K562 (cell line): ENCODE measurements around the gene DIPK1B. TPM values are rescaled to one million over a fixed set of nuclear protein-coding genes. Genes with fewer than 3 reads are reported as not detected.

Source experiments
- CBX8 ChIP-seq: fragments of 200-600 bp; sonication (generic); IDR thresholded peaks from 2 replicates; pipeline ENCODE4 v1.6.1; 2012; ENCODE audit warnings: borderline replicate concordance, mixed run types, low read depth, mild to moderate bottlenecking, moderate library complexity, mixed read lengths, low read length, control low read depth, inconsistent platforms; ENCODE audit not compliant: poor library complexity, severe bottlenecking; ENCODE audit errors: extremely low read depth
- SIRT6 ChIP-seq: IDR thresholded peaks from one replicate; pipeline ENCODE4 v1.6.1; 2012; ENCODE audit warnings: low read depth, mild to moderate bottlenecking, control low read depth, inconsistent platforms, low read length, moderate library complexity
- SUPT5H ChIP-seq: fragments of 450-650 bp; IDR thresholded peaks from 2 replicates; pipeline ENCODE4 v1.6.1; 2016
- YBX1 ChIP-seq: fragments of 450-650 bp; IDR thresholded peaks from 2 replicates; pipeline ENCODE4 v1.7.1; 2016; ENCODE audit warnings: mild to moderate bottlenecking
- ZNF24 ChIP-seq: fragments of 450-650 bp; IDR thresholded peaks from 2 replicates; pipeline ENCODE4 v1.6.1; 2016
- ZNF282 ChIP-seq: sonication (generic); formaldehyde crosslinking; IDR thresholded peaks from 2 replicates; pipeline ENCODE4 v1.8.1; 2023; ENCODE audit warnings: missing genetic modification reagents
- ZNF586 ChIP-seq: fragments of 450-650 bp; formaldehyde crosslinking; conservative IDR thresholded peaks from 2 replicates; pipeline ENCODE4 v1.4.0; 2020; ENCODE audit warnings: mild to moderate bottlenecking, moderate library complexity
- ZSCAN29 ChIP-seq: fragments of 450-650 bp; IDR thresholded peaks from 2 replicates; pipeline ENCODE4 v1.6.1; 2017
- polyA plus RNA-seq, 8 experiments: library from polyadenylated mRNA; depleted of rRNA in 4 of 8; stranded (reverse) in 5 of 8; unstranded in 3 of 8; fragments of >200 nt; fragmentation: Nextera tagmentation in 2 of 8; fragmentation: Illumina TruSeq in 1 of 8; extraction: Ambion mirVana in 2 of 8; extraction: Trizol in 1 of 8; gene quantifications; 2 replicates each; pipeline versions ENCODE4 v1.2.1 to v1.2.3, GENCODE V29; 2011 to 2014; ENCODE audit warnings: inconsistent platforms in 1 of 8, missing spikeins in 1 of 8
- total RNA-seq, 7 experiments: library from RNA; depleted of rRNA in 6 of 7; stranded (reverse); fragments of >200 nt in 6 of 7; fragmentation: Illumina TruSeq in 2 of 7; extraction: Trizol in 2 of 7; gene quantifications; 2 replicates each; pipeline versions ENCODE4 v1.2.1 to v1.2.3, GENCODE V29; 2011 to 2021; ENCODE audit warnings: low replicate concordance in 1 of 7
- TF ChIP-seq, protein P1 (sequence below), 2 experiments: fragments of 450-650 bp; IDR thresholded peaks; 2 replicates each; pipeline ENCODE4 v1.6.1; 2016
- TF ChIP-seq, protein P2 (sequence below), 3 experiments: IDR thresholded peaks in 2 of 3; conservative IDR thresholded peaks in 1 of 3; 2 replicates each; pipeline ENCODE4 v1.5.1; 2011 to 2012; ENCODE audit warnings: low read length in 3 of 3, mild to moderate bottlenecking in 3 of 3, control low read depth in 2 of 3, improper control_type of control experiment in 1 of 3, inconsistent platforms in 1 of 3, low read depth in 1 of 3, mixed read lengths in 1 of 3, moderate library complexity in 1 of 3; ENCODE audit not compliant: insufficient read depth in 2 of 3
- TF ChIP-seq, protein P3 (sequence below): fragments of 450-650 bp; conservative IDR thresholded peaks from 2 replicates; pipeline ENCODE4 v1.6.1; 2016; ENCODE audit warnings: missing genetic modification characterization, low read depth, mild to moderate bottlenecking, control low read depth, missing compliant biosample characterization

DIPK1B gene
- total and polyA plus RNA-seq, 9 of the 15 experiments (the other 6 are each of a cell fraction or from before 2014, with no cell fraction given) = 0.08 to 22.3 (median 5.9) TPM

DNA sequence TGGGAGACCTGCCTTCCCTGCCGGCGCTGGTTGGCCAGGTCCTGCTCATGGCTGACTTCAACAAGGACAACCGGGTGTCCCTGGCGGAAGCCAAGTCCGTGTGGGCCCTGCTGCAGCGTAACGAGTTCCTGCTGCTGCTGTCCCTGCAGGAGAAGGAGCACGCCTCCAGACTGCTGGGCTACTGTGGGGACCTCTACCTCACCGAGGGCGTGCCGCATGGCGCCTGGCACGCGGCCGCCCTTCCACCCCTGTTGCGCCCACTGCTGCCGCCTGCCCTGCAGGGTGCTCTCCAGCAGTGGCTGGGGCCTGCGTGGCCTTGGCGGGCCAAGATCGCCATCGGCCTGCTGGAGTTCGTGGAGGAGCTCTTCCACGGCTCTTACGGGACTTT, 10.6 kb downstream of the DIPK1B start (continued):
- TF ChIP-seq YBX1 = no peak
- no peak for TF ChIP-seq CBX8
- TF ChIP-seq, protein P1, sequence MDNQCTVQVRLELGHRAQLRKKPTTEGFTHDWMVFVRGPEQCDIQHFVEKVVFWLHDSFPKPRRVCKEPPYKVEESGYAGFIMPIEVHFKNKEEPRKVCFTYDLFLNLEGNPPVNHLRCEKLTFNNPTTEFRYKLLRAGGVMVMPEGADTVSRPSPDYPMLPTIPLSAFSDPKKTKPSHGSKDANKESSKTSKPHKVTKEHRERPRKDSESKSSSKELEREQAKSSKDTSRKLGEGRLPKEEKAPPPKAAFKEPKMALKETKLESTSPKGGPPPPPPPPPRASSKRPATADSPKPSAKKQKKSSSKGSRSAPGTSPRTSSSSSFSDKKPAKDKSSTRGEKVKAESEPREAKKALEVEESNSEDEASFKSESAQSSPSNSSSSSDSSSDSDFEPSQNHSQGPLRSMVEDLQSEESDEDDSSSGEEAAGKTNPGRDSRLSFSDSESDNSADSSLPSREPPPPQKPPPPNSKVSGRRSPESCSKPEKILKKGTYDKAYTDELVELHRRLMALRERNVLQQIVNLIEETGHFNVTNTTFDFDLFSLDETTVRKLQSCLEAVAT (IDR thresholded peaks at IDR 0.05) = no peak
- TF ChIP-seq ZNF282 (CRISPR knock-in tag) = no peak
- no peak; the same call in 1 of the 2 replicates for TF ChIP-seq SUPT5H
- no peak for TF ChIP-seq ZSCAN29
- TF ChIP-seq, protein P2, sequence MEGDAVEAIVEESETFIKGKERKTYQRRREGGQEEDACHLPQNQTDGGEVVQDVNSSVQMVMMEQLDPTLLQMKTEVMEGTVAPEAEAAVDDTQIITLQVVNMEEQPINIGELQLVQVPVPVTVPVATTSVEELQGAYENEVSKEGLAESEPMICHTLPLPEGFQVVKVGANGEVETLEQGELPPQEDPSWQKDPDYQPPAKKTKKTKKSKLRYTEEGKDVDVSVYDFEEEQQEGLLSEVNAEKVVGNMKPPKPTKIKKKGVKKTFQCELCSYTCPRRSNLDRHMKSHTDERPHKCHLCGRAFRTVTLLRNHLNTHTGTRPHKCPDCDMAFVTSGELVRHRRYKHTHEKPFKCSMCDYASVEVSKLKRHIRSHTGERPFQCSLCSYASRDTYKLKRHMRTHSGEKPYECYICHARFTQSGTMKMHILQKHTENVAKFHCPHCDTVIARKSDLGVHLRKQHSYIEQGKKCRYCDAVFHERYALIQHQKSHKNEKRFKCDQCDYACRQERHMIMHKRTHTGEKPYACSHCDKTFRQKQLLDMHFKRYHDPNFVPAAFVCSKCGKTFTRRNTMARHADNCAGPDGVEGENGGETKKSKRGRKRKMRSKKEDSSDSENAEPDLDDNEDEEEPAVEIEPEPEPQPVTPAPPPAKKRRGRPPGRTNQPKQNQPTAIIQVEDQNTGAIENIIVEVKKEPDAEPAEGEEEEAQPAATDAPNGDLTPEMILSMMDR (IDR thresholded peaks at IDR 0.05 in 2 of 3, conservative IDR thresholded peaks at IDR 0.05 in 1 of 3; ENCODE audit: insufficient read depth in 2 of 3, low read depth in 1 of 3, low read length in 3 of 3) = no peak
- TF ChIP-seq SIRT6 = peak; percentile 40
- TF ChIP-seq, protein P3, sequence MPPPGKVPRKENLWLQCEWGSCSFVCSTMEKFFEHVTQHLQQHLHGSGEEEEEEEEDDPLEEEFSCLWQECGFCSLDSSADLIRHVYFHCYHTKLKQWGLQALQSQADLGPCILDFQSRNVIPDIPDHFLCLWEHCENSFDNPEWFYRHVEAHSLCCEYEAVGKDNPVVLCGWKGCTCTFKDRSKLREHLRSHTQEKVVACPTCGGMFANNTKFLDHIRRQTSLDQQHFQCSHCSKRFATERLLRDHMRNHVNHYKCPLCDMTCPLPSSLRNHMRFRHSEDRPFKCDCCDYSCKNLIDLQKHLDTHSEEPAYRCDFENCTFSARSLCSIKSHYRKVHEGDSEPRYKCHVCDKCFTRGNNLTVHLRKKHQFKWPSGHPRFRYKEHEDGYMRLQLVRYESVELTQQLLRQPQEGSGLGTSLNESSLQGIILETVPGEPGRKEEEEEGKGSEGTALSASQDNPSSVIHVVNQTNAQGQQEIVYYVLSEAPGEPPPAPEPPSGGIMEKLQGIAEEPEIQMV = no peak
- no peak for TF ChIP-seq ZNF586 (CRISPR knock-in tag)
- TF ChIP-seq ZNF24 = no peak
- TF ChIP-seq, all 486 proteins: peak for 17
